AG10803 (cell line): Measurements from ENCODE around the gene CABP2.

Source experiments
- DNase-seq: peaks from one replicate; pipeline ENCODE4 v3.0.0; 2010; ENCODE audit warnings: low read depth
- H3K4me3 ChIP-seq: 2 replicates; pipeline ENCODE4 v1.5.1; 2011; ENCODE audit warnings: mild to moderate bottlenecking, low read length, control low read depth
- TF ChIP-seq, protein P1 (sequence below): conservative IDR thresholded peaks from 2 replicates; pipeline ENCODE4 v1.5.1; 2011; ENCODE audit warnings: mild to moderate bottlenecking, low read length, control low read depth, inconsistent platforms

Gene CABP2

DNA sequence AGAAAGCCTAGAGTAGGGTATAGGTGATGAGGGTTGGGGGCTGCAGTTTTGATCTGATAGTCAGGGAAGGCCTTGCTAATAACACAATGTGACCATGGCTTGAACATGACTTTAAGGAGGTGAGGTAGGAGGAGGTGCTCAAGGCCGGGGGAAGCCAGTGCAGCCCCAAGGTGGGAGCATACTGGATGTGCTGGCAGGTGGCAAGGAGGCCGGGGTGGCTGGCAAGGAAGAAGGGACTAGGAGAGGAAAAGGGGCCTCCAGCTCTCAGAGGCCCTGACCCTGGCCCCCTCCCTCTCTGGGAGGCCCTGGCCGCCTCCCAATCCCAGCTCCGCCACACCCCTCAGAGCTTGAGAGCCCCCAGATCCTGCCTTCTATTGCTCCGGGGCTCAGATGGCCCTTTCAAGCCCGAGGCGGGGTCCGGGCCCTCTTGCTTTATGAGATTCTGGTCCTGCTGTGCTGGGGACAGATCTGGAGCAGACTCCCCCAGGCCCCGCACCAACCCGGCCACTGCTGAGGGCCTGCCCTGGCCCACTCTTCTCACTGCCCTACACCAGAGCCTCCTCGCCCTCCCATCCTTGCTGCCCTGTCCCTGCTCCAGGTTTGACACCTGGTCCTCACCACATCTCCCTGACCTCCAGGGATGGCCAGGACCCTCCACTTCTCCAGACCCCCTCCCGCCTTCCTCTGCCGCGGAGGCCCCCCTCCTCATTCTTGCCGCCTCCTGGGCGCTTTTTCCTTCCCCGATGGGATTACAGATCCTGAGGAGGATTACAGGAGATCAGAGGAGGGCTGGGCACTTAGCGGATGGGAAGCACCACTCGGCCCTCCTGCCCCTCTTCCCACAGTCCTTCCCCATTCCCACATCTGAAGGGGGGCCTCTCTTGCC is 19.9 kb downstream of the CABP2 start:
- TF ChIP-seq, protein P1, sequence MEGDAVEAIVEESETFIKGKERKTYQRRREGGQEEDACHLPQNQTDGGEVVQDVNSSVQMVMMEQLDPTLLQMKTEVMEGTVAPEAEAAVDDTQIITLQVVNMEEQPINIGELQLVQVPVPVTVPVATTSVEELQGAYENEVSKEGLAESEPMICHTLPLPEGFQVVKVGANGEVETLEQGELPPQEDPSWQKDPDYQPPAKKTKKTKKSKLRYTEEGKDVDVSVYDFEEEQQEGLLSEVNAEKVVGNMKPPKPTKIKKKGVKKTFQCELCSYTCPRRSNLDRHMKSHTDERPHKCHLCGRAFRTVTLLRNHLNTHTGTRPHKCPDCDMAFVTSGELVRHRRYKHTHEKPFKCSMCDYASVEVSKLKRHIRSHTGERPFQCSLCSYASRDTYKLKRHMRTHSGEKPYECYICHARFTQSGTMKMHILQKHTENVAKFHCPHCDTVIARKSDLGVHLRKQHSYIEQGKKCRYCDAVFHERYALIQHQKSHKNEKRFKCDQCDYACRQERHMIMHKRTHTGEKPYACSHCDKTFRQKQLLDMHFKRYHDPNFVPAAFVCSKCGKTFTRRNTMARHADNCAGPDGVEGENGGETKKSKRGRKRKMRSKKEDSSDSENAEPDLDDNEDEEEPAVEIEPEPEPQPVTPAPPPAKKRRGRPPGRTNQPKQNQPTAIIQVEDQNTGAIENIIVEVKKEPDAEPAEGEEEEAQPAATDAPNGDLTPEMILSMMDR: no peak
- H3K4me3 ChIP-seq: peak overlapping the region; percentile 76
- no peak for DNase-seq

- DNase-seq: no peak
- TF ChIP-seq, protein P1: no peak
- H3K4me3 ChIP-seq: no peak overlapping the region
Measured at GRCh38 chr11:67502328-67502979, 20.8 kb downstream of the CABP2 start.

- TF ChIP-seq, protein P1: no peak
- H3K4me3 ChIP-seq: no peak overlapping the region
- no peak for DNase-seq
Measured at GRCh38 chr11:67501854-67502253, 21.4 kb downstream of the CABP2 start.

GRCh38 chr11:67500831-67501715 is 22.2 kb downstream of the CABP2 start:
- TF ChIP-seq, protein P1: no peak
- no peak for DNase-seq
- H3K4me3 ChIP-seq: no peak overlapping the region

DNA sequence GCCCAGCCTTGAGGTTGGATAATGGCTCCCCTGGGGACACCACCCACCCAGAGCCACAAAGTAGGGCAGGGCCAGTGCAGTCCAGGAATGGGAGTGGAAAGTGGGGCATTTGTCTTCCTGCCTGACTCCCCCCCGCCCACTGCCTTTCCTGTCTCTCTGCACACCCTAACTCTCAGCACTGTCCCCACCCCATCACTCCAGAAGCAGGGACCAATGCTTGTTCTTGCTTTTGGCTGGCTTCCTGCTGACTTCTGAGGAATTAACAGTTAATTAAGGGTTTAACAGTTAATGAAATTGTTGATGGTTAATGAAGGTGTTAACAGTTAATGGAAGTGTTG is 22.8 kb downstream of the CABP2 start:
- no peak for DNase-seq
- TF ChIP-seq, protein P1: no peak
- no peak overlapping the region for H3K4me3 ChIP-seq

DNA sequence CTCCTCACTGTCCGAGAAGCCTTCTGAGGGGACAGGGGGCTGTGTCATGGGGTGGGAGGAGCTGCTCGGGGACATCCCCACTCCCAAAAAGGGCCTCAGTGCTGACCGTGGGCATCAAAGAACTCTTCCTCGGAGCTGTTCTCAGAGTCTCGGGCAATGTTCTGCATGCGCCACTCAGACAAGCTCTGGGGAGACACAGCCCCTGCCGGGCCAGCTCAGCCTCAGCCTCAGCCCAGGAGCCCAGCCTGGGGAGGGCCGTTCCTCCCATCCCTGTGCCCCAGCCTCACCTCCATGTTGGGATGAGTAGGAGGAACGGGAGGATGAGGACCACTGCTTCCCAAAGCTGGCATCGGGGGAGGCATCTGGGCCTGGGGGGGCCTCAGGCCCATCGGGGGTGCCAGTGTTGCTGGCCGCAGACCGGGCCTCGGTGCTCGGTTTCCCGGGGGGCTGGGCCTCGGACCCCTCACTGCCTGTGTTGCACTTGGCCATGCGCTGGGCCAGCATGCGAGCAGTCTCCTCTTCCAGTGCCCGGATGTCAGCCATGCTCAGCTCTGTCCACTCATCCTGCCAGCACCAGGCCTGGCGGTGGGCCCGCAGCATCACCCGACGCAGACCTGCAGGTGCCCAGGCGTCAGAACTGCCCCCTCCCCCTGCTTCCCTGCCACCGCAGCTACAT is 23.3 kb downstream of the CABP2 start:
- TF ChIP-seq, protein P1: no peak
- H3K4me3 ChIP-seq: no peak overlapping the region
- no peak for DNase-seq
